ENCODE results near the gene RNF138.
"Not testable (repeated sequence)": the region's sequence is repeated elsewhere in the genome, so short reads cannot be mapped to it uniquely, and the experiment has no call there.

The RNF138 gene

GRCh38 chr18:32095192-32095899 is 3.7 kb downstream of the RNF138 start:
- DNase-seq (ENCODE audit: extremely low read depth in 1 of 2, low read depth in 1 of 2): no peak

GRCh38 chr18:32095900-32096229 is 4.2 kb downstream of the RNF138 start:
- no peak for DNase-seq (ENCODE audit: extremely low read depth in 1 of 2, low read depth in 1 of 2)

- no peak for DNase-seq (ENCODE audit: extremely low read depth in 1 of 2, low read depth in 1 of 2)
Measured at GRCh38 chr18:32096946-32097345, 5.3 kb downstream of the RNF138 start.

- no peak for DNase-seq (ENCODE audit: extremely low read depth in 1 of 2, low read depth in 1 of 2)
Measured at GRCh38 chr18:32104516-32104915, 12.8 kb downstream of the RNF138 start.

- no peak for DNase-seq (ENCODE audit: extremely low read depth in 1 of 2, low read depth in 1 of 2)
Measured at GRCh38 chr18:32110005-32110404, 18.3 kb downstream of the RNF138 start.

GRCh38 chr18:32111706-32112105 is 20.0 kb downstream of the RNF138 start:
- DNase-seq (ENCODE audit: extremely low read depth in 1 of 2, low read depth in 1 of 2): no peak

- no peak for DNase-seq (ENCODE audit: extremely low read depth in 1 of 2, low read depth in 1 of 2)
Measured at GRCh38 chr18:32112826-32113225, 21.2 kb downstream of the RNF138 start.

- no peak for DNase-seq (ENCODE audit: extremely low read depth in 1 of 2, low read depth in 1 of 2)
Measured at GRCh38 chr18:32114293-32114942, 22.7 kb downstream of the RNF138 start.

GRCh38 chr18:32122039-32122438 is 30.4 kb downstream of the RNF138 start:
- no peak for DNase-seq (ENCODE audit: extremely low read depth in 1 of 2, low read depth in 1 of 2)

GRCh38 chr18:32126538-32126937 is 34.9 kb downstream of the RNF138 start:
- DNase-seq (ENCODE audit: extremely low read depth in 1 of 2, low read depth in 1 of 2): no peak

- DNase-seq (ENCODE audit: extremely low read depth in 1 of 2, low read depth in 1 of 2): no peak
Measured at GRCh38 chr18:32135625-32136024, 44.0 kb downstream of the RNF138 start.

GRCh38 chr18:32138332-32138982 is 46.8 kb downstream of the RNF138 start:
- no peak for DNase-seq (ENCODE audit: extremely low read depth in 1 of 2, low read depth in 1 of 2)

GRCh38 chr18:32139835-32140283 is 48.2 kb downstream of the RNF138 start:
- DNase-seq (ENCODE audit: extremely low read depth in 1 of 2, low read depth in 1 of 2): no peak

GRCh38 chr18:32148185-32148870 is 56.7 kb downstream of the RNF138 start:
- DNase-seq (ENCODE audit: extremely low read depth in 1 of 2, low read depth in 1 of 2): no peak

GRCh38 chr18:32152705-32153448 is 61.2 kb downstream of the RNF138 start:
- DNase-seq (ENCODE audit: extremely low read depth in 1 of 2, low read depth in 1 of 2): no peak

- DNase-seq (ENCODE audit: extremely low read depth in 1 of 2, low read depth in 1 of 2): no peak
Measured at GRCh38 chr18:32156855-32157254, 65.2 kb downstream of the RNF138 start.

GRCh38 chr18:32157580-32157979 is 65.9 kb downstream of the RNF138 start:
- no peak for DNase-seq (ENCODE audit: extremely low read depth in 1 of 2, low read depth in 1 of 2)

GRCh38 chr18:32158108-32158624 is 66.5 kb downstream of the RNF138 start:
- DNase-seq (ENCODE audit: extremely low read depth in 1 of 2, low read depth in 1 of 2): peak; percentile 26 to 33

GRCh38 chr18:32158631-32159030 is 67.0 kb downstream of the RNF138 start:
- not testable (repeated sequence) for DNase-seq (ENCODE audit: extremely low read depth in 1 of 2, low read depth in 1 of 2)

- no peak for DNase-seq (ENCODE audit: extremely low read depth in 1 of 2, low read depth in 1 of 2)
Measured at GRCh38 chr18:32160547-32160946, 68.9 kb downstream of the RNF138 start.
